GM19372 (cell line): ENCODE data around the gene CUBN.

Source experiments
- ATAC-seq: cut with Tn5 transposase; IDR thresholded peaks from one replicate; pipeline ENCODE4 v1.9.1; 2021; ENCODE audit warnings: mild to moderate bottlenecking, low read depth, moderate library complexity; ENCODE audit not compliant: unreplicated experiment

Gene CUBN

DNA sequence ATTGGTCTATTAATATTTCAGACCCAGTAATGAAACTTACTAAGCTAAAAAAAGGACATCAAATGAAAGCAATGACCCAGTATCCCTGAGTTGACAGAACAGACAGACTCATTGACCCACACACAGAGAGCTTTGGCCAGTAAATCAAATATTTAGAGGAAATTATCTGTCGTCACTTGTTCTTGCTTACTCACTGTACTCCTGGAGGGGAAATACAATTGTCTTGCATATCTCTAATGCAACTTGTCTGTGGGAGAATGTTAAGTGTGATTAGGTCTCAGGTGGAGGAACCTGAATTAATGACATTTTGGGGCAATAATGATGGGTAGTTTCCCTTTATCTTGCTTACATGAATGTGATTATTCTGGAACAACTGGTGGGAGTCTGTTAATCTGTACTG, 80.4 kb downstream of the CUBN start:
- no peak for ATAC-seq

DNA sequence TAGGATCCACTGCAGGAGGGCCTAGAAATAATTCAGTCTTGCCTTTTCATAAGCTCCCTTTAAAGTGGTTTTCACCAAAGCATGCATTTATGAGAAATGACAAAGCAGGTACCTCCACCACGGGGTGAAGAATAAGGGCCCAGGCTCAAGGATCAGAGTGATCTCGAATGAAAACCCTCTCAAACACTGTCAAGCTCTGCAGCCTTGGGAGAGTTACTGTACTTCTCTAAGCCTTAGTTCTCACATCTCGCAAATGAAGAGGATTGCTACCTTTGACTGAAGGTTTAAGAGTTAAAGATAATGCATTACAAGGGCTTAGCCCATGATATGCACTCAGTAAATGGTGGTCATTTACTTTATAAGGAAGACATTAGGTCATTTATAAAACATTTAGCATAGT, 81.7 kb downstream of the CUBN start:
- no peak for ATAC-seq

DNA sequence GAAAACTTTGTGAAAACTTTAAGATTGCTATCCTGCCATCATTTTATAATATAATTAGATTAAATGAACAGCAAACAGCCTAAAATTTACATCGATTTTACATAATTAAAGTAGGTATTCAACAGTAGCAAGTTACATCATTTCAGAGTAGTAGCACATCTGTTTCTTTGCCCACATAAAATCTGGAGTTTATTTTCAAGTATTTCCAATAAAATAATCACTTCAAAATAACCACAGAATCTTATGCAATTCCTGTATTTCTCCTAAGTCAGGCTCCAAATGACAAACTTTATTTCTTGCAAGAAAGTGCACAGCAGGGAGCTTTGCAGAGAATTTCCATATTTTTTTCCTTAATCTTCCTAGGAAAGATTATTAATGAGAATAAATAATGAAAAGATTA, 82.6 kb downstream of the CUBN start:
- no peak for ATAC-seq

DNA sequence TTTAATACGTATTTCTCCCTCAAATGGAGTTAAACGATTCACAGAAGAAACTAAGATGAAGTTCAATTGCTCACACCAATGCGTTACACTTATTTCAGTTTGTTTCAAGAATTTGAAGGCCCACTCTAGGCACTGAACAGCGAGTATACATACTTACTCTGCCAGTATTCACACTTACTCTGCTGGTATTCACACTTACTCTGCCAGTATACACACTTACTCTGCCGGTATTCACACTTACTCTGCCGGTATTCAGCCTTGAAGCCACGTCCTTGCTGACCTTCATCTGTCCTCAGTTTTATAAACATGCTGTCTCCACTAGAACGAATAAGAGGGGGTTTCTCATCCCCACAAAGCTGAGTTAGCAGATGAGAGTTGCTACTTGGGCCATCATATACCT, 86.0 kb downstream of the CUBN start:
- ATAC-seq, result no peak

DNA sequence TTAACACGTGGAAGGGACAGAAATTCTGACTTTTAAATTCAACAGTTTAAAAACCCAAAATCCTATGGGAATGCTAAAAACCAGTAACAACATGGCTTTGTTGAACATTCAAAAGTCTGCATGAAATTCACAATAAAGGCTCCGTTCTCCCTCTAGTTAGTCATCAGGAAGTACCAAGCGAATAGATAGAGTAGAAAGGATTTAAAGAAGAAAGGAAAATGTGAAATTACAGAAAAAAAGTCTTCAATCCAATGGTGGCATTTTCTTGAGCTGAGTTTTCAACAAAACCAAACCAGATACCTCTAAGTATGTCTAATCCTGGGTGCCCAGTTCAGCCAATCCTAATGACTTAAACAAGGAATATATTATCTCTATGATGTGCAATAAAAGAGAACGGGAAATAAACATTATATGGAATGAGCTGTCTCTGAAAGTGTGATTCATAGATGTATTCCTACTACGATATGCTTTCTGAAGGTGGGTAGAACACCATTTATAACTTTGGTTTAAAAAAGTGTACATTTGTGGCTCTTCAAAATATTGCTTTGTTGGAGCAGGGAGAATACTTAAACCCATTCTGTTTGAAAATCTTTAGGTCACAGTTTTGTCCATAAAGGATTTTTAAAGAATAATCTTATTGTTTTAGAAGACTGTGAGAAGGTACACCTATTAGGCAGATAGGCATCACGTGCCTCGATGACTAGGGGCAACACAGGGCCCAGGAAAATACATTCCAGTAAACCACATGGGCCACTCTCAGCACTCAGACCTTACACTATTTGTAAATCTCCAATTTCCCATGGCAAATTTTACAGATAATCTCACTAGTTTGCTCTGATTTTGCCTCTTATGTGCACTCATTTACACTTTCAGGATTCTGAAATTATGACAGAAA, 87.7 kb downstream of the CUBN start:
- ATAC-seq, result no peak

DNA sequence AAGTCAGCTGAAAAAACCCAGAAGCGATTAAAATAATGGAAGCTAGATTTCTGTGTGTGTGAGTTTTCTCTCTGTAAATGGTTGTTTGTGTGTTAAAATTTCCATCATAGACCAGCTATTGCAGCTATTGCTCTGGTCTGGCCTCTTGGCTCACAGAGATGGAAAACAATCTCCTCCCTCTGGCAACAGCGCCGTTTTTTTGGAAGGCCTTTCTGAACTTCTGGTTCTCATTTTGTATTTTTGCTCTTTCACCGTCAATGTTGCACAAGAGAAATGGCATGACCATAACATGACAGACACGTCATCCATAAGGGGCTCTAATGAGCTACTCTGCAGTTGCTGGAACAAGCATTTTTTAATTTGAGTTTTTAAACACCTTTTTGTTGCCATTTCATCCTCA, 91.0 kb downstream of the CUBN start:
- ATAC-seq, result no peak

DNA sequence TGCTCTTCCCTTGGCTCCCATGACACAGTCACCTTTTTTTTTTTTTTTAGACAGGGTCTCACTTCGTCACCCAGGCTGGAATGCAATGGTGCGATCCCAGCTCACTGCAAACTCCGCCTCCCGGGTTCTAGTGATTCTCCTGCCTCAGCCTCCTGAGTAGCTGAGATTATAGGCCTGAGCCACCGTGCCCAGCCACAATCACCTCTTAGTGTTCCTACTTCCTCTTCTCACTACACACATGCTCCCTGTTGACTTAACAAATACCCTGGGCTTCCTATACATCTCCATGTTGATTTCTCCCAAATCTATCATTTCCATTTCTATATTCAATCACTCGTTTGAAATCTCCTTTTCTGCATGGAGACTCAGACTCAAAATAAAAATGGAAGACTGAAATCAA, 91.7 kb downstream of the CUBN start:
- ATAC-seq, result no peak

DNA sequence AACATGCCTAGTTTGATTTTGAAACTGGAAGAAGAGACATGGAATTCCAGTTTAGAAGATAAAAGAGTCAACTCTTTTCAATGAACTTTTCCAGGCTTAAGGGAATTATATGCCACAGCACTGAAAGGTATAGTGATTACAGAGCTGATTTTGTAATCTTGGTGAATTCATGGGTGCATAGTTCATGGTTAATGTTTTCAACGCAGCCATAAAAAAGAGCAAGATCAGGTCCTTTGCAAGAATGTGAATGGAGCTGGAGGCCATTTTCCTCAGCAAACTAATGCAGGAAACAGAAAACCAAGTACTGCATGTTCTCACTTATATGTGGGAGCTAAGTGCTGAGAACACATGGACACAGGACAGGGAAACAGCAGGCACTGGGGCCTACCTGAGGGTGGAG, 94.2 kb downstream of the CUBN start:
- ATAC-seq, result no peak

DNA sequence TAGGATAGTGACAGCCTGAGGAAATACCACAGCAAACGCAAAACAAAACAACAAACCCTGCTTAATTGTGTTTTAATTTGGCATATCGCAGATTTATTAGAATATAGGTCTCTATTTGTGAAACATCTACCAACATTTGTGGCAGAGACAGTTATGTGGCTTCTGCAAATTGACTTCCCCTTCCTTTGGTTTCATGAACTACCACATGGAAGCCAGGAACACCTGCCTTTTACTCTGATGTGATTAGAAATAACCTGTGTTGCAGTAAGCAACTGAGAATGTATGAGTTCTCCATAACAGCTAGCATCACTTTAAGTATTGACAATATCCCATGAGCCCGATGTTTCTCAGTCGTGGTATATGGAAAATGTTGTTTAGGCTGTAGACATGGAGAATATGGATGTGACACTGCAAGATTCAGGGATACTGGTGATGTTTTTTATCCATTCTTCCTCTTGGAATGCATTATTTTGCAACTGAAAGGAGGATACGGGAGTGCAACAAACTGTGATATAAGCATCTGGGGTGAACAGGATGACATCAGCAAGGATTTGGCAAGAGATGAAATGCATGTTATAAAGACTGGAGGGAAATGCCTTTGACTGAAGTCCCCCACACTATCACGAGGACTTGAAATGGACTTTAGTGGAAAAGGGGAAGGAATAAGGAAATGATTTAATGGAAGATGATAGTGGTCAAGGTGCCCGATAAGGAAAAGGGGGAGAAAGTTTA, 95.9 kb downstream of the CUBN start:
- ATAC-seq, result no peak

DNA sequence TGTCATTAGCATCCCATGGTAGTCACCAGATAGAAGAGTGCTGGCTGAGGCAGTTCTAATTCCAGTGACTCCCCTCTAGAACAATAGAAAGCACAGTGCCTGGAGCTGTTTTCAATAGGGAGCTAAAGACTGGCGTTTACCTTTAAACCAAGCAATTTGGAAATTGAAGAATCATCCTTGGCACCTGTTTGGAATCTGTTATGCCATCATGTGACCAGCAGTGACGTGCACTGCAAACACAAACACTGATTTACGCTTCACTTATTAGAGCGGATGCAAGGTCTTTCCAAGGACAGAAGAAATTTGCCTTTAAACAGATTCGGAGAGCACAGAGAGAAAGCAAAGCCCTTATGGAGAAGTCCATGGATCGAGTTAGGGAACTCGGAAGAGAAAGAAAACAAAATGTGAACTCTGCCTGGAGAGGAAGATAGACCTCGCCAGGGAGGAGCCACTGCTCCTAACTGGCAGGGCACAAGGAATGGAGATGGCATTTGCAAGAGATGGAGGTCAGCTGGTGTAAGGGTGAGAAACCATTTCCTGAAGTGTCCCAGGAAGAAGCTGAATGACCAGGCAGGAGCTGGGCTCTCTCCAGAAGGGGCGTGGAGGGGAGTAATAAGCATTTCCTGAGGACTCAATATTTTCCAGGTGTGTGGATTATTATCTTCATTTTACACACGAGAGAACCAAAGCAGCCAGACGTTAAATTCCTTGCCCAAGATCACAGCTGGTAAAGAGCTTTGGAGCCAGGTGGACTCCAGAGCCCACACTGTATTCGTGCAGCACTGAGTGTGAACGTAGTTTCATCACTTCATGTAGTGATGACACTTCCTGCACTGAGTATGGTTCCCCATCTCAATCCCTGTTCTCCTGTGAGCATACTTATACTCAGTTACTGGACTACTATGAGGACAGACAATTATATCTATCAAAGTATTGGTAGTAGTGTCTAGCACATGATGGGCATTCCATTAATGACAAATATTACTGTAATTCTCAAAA, 97.7 kb downstream of the CUBN start:
- no peak for ATAC-seq

DNA sequence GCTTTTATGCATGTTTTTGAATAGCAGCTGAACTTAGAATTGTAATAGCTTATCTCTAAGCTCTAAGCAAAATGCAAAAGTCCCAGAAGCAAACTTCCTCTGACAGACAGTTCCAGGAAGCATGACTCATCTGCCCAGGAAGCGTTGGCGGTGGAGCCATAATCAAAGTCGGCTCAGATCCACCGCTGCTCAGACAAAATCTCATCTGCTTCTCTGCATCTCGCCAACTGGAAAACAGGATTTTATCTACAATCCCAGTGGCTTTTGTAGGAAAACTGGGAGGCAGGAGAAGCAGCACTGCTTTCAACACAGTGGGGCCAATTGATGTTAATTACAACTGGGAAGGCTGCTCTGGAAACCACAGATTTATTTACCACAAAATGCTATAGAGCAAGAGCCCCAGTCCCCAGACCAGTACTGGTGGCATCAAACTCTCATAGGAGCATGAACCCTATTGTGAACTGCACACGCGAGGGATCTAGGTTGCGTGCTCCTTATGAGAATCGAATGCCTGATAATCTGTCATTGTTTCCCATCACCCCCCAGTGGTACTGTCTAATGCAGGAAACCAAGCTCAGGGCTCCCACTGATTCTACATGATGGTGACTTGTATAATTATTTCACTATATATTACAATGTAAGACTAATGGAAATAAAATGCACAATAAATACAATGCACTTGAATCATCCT, 99.9 kb downstream of the CUBN start:
- ATAC-seq, result no peak

DNA sequence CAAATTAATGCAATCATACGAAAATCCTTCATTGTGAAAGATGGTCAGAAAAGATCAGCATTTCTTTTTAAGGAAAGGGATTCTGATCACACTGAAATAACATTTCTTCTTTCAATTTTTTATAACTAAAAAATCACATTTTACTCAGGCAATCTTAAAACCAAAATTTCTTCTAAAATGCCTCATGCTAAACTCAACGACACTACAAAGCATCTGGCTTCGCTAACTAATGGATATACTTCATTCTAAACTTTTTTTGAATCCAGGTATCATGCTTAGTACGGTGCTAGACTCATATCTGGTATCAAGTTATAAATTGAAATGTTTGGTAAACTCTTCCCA, 100.4 kb downstream of the CUBN start:
- no peak for ATAC-seq

DNA sequence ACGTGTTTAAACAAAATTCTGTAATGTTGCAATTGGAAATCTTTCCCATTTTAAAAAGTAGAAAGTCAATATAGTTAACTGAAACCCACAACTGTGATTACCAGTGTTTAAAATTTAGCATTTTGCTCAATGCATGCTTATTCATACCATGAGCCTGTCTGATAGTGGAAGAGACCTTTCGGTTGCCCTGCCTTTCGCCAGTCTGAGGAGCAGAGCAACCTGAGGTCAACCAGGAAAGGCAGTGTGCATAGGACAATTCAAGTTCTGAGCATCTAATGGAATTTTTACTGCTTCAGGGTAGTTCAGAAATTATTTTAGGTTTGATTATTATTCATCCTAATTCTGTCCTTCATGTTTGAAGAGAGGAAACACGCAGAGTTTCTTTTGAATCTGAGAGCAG, 100.8 kb downstream of the CUBN start:
- no peak for ATAC-seq

DNA sequence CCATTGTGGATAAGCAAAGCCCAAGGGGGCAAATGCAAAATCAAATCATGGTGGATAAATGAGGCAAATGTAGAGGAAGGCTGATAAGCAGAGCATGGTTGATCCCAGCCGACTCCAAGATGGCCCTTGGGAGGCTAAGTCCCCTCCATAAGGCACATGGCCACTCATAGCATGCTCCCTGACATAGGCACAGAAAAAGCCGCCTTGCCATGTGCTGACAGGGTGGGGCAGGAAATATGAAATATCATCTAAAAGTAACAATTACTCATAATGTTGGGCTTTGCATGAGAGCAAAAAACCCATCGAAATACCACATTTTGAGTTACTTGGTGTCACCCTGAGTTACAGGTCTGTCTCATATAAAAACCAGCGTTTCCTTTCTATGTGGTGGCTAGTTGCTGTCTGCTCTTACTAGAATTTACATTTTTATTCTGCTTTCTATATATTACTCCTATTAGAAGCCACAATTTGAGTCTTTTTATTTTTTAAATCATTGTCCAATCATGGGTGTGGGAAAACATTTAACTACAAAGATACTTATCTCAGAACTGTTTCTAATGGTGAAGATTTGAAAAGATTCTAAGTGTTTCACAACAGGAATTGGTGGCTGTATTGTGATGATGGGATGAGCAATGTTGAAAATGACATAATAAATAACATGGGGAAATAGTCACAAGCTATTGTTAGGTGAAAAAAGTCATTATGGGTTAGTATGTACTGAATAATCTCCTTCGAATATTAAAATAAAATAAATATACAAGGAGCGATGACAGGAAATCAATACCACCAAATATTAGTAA, 102.7 kb downstream of the CUBN start:
- no peak for ATAC-seq

DNA sequence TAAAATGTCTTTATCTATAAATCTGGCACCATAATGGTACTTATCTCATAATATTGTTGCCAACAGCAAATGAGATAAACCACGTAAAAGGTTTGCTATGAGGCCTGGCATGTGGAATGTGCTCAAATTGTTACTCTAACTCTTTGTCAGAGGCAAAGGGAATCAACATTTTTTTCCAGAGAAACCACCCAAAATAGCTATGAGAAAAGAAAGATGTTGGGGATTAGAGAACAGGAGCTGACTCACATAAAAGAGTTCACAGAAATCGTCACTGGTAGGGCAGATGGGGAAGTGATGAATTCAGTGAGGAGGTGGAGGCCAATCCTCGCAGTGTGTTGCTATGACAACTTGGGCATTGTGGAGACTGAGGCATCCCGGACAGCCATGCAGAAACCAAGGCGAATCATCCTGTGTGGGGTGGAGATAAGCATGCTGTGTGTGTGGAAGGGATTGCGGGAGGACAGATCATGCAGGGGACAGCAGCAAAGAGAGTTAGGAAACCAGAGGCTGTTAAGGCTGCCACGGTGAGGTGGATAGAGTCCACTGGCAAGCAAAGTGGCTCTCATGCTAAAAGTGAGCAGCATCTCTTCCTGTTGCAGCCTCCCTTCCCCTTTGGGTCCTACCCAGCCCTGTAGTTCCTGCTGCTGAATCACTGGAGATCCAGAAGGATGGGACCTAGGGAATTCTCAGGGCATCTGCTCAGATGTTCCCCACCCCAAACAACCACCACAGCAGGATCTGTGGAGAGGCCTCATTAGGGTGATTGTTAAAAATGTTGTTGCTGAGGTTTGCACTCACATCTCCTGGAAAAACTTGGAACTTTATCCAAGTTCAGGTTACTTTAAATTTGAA, 103.9 kb downstream of the CUBN start:
- ATAC-seq, result no peak

DNA sequence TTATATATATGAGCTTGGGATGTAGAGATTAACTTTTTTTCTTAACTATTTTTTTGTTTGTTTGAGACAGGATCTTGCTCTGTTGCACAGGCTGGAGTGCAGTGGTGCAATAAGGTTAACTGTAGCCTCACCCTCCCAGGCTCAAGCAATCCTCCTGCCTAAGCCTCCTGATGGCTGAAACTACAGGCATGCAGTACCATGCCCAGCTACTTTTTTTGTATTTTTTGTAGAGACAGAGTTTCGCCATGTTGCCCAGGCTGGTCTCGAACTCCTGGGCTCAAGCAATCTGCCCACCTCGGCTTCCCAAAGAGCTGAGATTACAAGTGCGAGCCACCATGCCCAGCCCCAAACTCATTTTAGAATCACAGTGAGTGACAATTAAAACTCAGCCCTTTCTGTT, 105.2 kb downstream of the CUBN start:
- ATAC-seq, result no peak

DNA sequence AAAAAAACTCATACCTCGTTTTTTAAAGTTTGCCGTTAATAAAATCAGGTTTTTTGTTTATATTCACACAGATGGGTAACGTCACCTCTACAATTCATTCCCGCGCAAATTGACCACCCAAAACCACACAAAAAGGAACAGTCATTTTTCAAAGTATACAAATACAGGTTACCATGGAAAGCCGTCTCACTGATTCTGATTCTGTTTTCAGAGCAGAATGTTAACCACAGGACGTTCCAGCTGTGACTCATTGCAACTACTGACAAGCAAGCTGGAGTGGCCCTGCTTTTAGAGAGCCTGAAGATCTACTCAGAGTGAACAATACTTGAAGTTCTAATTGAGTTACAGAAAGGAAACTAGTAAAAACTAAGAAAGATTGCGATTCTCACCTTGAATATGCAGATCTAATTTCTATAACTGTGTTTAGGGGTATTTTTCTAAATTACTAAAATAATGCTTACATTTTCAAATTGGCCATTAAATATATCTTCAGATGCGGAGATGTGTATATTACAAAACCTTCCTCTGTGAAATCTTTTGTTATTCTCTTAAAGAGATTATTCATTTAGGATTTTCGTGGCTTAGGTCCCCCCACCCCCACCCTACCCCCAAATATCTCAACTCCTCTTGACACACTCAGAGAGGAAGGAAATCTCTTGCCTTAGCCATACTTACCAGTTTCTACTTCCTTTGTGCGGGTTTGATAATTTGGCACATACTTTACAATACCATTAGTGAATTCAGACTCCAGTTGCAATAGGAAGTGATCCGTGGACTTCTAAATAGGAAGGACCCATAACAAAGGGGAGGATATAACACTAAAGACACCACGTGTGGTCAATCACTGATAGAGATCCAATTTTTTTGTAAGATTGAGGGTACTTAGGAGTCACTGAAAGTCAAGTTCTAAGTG, 106.0 kb downstream of the CUBN start:
- ATAC-seq, result peak; percentile 92

DNA sequence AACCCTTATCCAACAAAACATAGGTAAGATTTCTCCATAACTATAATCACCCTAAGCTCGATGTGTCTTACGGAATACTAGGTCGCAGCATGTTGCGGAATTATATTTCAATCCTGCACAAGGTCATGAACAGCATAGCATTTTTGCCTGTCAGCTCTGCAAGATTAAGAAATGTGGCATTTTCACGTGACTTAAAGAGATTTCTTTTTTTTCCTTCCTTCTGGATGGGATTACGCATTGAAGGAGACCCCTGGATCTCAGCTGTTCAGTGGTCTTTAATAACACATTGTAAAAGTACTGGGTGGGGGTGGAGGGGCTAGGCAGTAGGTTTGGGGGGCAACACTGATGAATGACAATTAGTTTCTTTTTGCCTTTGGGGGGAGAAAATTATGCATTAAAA, 106.7 kb downstream of the CUBN start:
- no peak for ATAC-seq
